DND-41 (cell line): Measurements from ENCODE around the gene GZMM.

ENCODE experiments used
- ATAC-seq: fragments of 200-7000 bp; cut with Tn5 transposase; 3 replicates; pipeline ENCODE4 v1.9.1; 2021; ENCODE audit warnings: low read depth; ENCODE audit not compliant: insufficient read depth
- DNase-seq: peaks from one replicate; pipeline ENCODE4 v3.0.0-alpha.2; 2020
- H2AFZ ChIP-seq: 2 replicates; pipeline ENCODE4 v1.6.0; 2012; ENCODE audit warnings: low read depth, low read length
- H3K27ac ChIP-seq: 2 replicates; pipeline ENCODE4 v1.5.1; 2012; ENCODE audit warnings: low read length, inconsistent platforms
- H3K27me3 ChIP-seq: fragments of 200-600 bp; sonication (generic); 2 replicates; pipeline ENCODE4 v1.6.0; 2012; ENCODE audit warnings: low read length, mild to moderate bottlenecking, inconsistent platforms; ENCODE audit not compliant: insufficient read depth, poor library complexity
- H3K36me3 ChIP-seq: 2 replicates; pipeline ENCODE4 v1.5.1; 2012; ENCODE audit warnings: low read length, inconsistent platforms; ENCODE audit not compliant: insufficient read depth
- H3K4me1 ChIP-seq: 2 replicates; pipeline ENCODE4 v1.5.1; 2012; ENCODE audit warnings: mild to moderate bottlenecking, low read length; ENCODE audit not compliant: insufficient read depth
- H3K4me2 ChIP-seq: 2 replicates; pipeline ENCODE4 v1.6.0; 2012; ENCODE audit warnings: mild to moderate bottlenecking, moderate library complexity, low read length, inconsistent platforms; ENCODE audit not compliant: insufficient read depth
- H3K4me3 ChIP-seq, 2 experiments: fragments of 200-600 bp in 1 of 2; shearing (Covaris generic) in 1 of 2; 2 replicates each; pipeline ENCODE4 v1.5.1; 2012 to 2016; ENCODE audit warnings: inconsistent platforms in 2 of 2, low read length in 2 of 2, mild to moderate bottlenecking in 2 of 2, low read depth in 1 of 2, moderate library complexity in 1 of 2
- H3K79me2 ChIP-seq: 2 replicates; pipeline ENCODE4 v1.6.0; 2012; ENCODE audit warnings: low read length, inconsistent platforms; ENCODE audit not compliant: insufficient read depth
- H3K9ac ChIP-seq: 2 replicates; pipeline ENCODE4 v1.6.0; 2012; ENCODE audit warnings: low read depth, mild to moderate bottlenecking, inconsistent platforms, low read length, moderate library complexity
- H3K9me3 ChIP-seq: 2 replicates; pipeline ENCODE4 v1.5.1; 2012; ENCODE audit warnings: low read length, moderate library complexity, mild to moderate bottlenecking, inconsistent platforms; ENCODE audit not compliant: insufficient read depth, severe bottlenecking
- H4K20me1 ChIP-seq: 2 replicates; pipeline ENCODE4 v1.6.0; 2012; ENCODE audit warnings: low read length; ENCODE audit not compliant: insufficient read depth
- EZH2 ChIP-seq: IDR thresholded peaks from 3 replicates; pipeline ENCODE4 v1.6.1; 2012; ENCODE audit warnings: borderline replicate concordance, low read depth, mild to moderate bottlenecking, moderate library complexity, low read length, inconsistent platforms; ENCODE audit not compliant: severe bottlenecking
- TF ChIP-seq, protein P1 (sequence below): IDR thresholded peaks from 2 replicates; pipeline ENCODE4 v1.5.1; 2012; ENCODE audit warnings: borderline replicate concordance, low read length, moderate library complexity, mild to moderate bottlenecking; ENCODE audit not compliant: poor library complexity, severe bottlenecking; ENCODE audit errors: extremely low read depth

Gene GZMM

GRCh38 chr19:538641-539428, 5.0 kb upstream of the GZMM start:
- Histone ChIP-seq H3K4me3 (no peak overlapping the region), H3K27ac (no peak overlapping the region), H4K20me1 (peaks cover 54% of the 10 kb centered on the region), H3K4me2 (no peak overlapping the region), H2AFZ (no peak overlapping the region), H3K27me3 (no peaks in the 10 kb centered on the region), H3K9me3 (no peaks in the 10 kb centered on the region), H3K79me2 (peaks cover 22% of the 10 kb centered on the region), H3K36me3 (peaks cover 73% of the 10 kb centered on the region), H3K4me1 (peaks cover 5% of the 10 kb centered on the region), H3K9ac (no peak overlapping the region)
- no peak for TF ChIP-seq EZH2
- TF ChIP-seq, protein P1, sequence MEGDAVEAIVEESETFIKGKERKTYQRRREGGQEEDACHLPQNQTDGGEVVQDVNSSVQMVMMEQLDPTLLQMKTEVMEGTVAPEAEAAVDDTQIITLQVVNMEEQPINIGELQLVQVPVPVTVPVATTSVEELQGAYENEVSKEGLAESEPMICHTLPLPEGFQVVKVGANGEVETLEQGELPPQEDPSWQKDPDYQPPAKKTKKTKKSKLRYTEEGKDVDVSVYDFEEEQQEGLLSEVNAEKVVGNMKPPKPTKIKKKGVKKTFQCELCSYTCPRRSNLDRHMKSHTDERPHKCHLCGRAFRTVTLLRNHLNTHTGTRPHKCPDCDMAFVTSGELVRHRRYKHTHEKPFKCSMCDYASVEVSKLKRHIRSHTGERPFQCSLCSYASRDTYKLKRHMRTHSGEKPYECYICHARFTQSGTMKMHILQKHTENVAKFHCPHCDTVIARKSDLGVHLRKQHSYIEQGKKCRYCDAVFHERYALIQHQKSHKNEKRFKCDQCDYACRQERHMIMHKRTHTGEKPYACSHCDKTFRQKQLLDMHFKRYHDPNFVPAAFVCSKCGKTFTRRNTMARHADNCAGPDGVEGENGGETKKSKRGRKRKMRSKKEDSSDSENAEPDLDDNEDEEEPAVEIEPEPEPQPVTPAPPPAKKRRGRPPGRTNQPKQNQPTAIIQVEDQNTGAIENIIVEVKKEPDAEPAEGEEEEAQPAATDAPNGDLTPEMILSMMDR: no peak
- ATAC-seq (no peak), DNase-seq (no peak)

DNA sequence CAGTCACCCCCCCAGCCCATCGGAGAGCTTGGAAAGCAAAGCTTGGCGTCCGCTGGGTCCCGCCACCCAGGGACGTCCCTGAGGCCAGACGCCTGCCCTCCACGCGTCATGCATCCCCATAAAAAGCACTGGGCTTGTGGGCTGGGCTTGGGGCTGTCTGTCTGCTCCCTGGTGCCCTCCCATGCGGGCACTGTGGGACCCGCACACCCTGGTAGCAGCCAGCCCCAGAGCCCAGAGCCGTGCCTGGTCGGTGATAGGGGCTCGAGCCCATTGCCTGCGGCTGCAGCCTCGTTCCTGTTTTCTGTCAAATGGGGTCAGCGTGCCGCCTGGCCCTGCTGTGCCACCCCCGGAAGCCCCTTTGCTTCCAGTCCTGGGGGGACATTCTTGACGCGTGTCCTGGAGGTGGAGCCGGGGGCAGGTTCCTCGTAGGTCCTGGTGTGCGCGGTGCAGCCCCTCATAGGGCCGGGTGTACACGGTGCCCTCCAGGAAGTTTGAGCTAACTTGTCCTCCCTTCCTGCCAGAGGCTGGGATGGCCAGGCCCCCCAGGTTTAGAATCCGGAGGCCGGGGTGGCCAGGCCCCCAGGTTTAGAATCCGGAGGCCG, 4.3 kb upstream of the GZMM start:
- Histone ChIP-seq H3K4me1 (no peaks in the 10 kb centered on the region), H3K27me3 (no peaks in the 10 kb centered on the region), H3K4me2 (no peak overlapping the region), H3K9me3 (no peaks in the 10 kb centered on the region), H3K79me2 (peaks cover 16% of the 10 kb centered on the region), H2AFZ (no peak overlapping the region), H4K20me1 (peaks cover 48% of the 10 kb centered on the region), H3K4me3 (no peak overlapping the region), H3K36me3 (peaks cover 73% of the 10 kb centered on the region), H3K27ac (no peak overlapping the region), H3K9ac (no peak overlapping the region)
- ATAC-seq: no peak
- no peak for TF ChIP-seq EZH2
- TF ChIP-seq, protein P1: no peak
- DNase-seq: no peak

DNA sequence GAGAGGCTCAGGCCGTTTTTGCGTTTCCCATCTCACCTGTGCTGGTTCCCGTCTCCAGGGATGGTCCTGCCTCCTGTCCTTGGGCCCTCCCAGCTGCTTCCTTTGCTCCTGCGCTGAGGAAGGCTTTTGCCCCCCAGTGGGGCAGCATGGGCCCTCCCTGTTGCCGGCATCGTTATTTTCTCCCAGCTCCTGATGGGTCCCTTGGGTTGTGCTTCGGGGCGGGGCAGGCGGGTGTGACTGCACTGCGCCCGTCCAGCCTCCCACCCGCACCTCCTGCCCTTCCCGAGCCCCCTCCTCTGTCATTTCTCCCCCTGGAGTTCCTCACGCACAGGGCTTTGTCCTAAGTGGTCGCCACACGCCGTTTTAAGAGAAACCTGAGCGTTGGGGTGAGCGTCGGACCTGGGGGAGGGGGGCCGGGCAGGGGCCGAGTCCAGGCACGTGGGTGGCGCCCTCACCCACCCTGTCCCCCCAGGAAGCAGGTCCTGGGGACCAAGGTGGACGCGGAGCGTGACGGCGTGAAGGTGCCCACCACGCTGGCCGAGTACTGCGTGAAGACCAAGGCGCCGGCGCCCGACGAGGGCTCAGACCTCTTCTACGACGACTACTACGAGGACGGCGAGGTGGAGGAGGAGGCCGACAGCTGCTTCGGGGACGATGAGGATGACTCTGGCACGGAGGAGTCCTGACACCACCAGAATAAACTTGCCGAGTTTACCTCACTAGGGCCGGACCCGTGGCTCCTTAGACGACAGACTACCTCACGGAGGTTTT, 2.8 kb upstream of the GZMM start:
- no peak overlapping the region for H3K9ac ChIP-seq
- ATAC-seq (no peak), DNase-seq (no peak)
- H3K4me1 ChIP-seq: no peaks in the 10 kb centered on the region
- H3K27me3 ChIP-seq: no peaks in the 10 kb centered on the region
- H3K4me3 ChIP-seq: no peak overlapping the region
- H2AFZ ChIP-seq: no peak overlapping the region
- H3K79me2 ChIP-seq: 0 out of 2 replicates have a peak, but pooled peaks cover 3% of the 10 kb centered on the region
- H3K9me3 ChIP-seq: no peaks in the 10 kb centered on the region
- peaks cover 39% of the 10 kb centered on the region for H4K20me1 ChIP-seq
- peaks cover 59% of the 10 kb centered on the region for H3K36me3 ChIP-seq
- no peak overlapping the region for H3K27ac ChIP-seq
- H3K4me2 ChIP-seq: no peak overlapping the region
- no peak for TF ChIP-seq EZH2
- TF ChIP-seq, protein P1: no peak
